ENCODE results near the gene BASP1.

- TF ChIP-seq GATA2 (IDR thresholded peaks at IDR 0.05; ENCODE audit: low read depth, low read length) (no peak), GATA3 (IDR thresholded peaks at IDR 0.05; ENCODE audit: low read depth, low read length) (no peak)
Observed at GRCh38 chr5:17192191-17192590, 25.2 kb upstream of the BASP1 start.

Data from SH-SY5Y (cell line).